ENCODE data around the gene STAT6. TPM values are rescaled to one million over a fixed set of nuclear protein-coding genes. Genes with fewer than 3 reads are reported as not detected.
A peak's percentile ranks its signal among the peaks of the same experiment; 100 is the strongest.

The STAT6 gene
- total RNA-seq, 1 experiment from 2014 or later, result 59.7 TPM

DNA sequence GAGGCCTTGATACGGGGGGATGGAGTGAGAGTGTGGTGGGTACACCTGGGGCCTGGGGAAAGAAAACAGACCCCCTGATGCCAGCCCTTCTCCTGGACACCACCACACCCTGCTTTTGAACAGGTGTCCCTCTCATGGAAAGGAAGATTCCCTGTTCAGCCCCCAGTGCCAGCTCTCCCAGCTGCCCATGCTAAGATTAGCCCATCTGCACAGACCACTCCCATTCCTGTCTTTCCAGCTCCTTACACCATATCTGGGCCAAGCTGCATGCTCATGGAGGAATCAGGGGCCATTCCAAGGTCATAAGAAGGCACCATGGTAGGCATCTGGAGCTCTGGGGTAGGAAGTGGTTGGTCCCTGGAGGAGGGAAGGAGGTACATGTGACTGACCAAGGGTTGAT lies 12.6 kb downstream of the STAT6 start:
- Histone ChIP-seq H3K9me3 (no peaks in the 10 kb centered on the region), H3K36me3 (peaks cover 25% of the 10 kb centered on the region), H3K27me3 (no peaks in the 10 kb centered on the region), H3K4me3 (no peak overlapping the region)
- DNase-seq, result no peak

DNA sequence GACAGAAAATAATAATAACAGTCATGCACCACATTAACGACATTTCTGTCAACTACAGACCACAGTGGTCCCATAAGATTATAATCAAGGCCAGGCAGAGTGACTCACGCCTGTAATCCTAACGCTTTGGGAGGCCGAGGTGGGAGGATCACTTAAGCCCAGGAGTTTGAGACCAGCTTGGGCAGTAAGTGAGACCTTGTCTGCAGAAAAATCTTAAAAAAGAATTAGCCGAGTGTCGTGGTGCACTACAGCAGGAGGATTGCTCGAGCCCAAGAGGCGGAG lies 13.7 kb downstream of the STAT6 start:
- DNase-seq, result no peak
- no peaks in the 10 kb centered on the region for H3K9me3 ChIP-seq
- no peak overlapping the region for H3K4me3 ChIP-seq
- H3K27me3 ChIP-seq, result no peaks in the 10 kb centered on the region
- peaks cover 32% of the 10 kb centered on the region for H3K36me3 ChIP-seq

DNA sequence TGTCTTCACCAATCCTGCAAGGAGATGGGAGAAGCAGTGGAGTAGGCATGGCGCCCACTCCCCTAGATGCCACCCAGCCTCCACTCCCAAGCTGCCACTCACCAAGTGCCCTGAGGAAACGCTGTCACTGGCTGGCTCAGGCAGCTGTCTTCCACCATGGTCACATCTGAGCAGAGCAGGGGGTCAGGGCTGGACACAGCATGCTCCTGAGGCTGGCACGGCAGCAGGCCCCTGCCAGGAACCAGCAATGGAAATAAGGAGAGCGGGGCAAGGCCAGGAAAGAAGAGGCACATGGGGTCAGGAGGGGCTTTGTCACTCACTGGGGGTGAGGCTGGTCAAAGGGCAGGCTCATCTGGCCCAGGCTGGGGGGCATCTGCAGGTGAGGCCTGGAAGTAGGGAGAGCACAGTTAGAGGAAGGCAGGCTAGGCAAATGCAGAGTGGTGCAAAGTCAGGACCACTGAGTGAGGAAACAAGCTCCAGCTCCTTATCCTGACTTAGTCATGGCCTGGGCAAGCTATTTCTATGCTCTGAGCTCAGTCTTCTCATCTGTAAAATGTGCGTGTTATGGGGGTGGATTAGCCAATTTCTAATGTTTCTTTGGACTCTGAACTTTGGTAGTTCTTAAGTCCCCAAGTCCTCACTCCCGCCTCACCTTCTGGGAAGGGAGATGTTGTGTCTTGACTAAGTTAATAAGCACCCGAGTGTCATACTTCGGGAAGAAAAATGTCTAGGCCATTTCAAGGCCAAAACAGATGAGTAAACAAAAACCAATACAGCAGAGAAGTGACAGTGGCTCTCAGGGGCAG lies 14.2 kb downstream of the STAT6 start:
- no peaks in the 10 kb centered on the region for H3K27me3 ChIP-seq
- no peak for DNase-seq
- H3K4me3 ChIP-seq, result no peak overlapping the region
- no peaks in the 10 kb centered on the region for H3K9me3 ChIP-seq
- H3K36me3 ChIP-seq, result peaks cover 36% of the 10 kb centered on the region

DNA sequence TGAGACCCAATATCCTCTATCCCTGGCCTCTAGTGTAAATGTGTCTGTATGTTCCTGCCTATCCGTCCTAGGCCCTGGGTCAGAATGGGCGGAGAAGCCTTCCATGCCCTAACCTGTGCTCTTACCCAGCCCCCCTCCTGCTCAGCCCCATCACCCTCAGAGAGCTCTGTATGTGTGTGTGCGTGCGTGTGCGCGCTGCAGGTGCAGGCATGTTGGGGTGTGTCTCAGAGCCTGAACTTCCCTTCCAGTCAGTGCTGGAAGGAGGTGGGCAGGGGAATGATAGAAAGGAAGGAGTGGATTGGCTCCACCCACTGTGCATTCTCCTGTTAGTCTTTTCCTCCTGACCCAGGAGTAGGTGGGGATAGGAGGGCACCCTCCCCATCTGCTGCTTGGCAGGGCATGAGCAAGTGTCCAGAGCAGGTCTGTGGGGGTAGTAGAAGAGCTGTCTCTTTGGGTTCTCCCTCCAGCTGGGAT lies 15.0 kb downstream of the STAT6 start:
- Histone ChIP-seq H3K36me3 (peaks cover 44% of the 10 kb centered on the region), H3K27me3 (no peaks in the 10 kb centered on the region), H3K4me3 (no peak overlapping the region), H3K9me3 (no peaks in the 10 kb centered on the region)
- DNase-seq, result peak; percentile 45

DNA sequence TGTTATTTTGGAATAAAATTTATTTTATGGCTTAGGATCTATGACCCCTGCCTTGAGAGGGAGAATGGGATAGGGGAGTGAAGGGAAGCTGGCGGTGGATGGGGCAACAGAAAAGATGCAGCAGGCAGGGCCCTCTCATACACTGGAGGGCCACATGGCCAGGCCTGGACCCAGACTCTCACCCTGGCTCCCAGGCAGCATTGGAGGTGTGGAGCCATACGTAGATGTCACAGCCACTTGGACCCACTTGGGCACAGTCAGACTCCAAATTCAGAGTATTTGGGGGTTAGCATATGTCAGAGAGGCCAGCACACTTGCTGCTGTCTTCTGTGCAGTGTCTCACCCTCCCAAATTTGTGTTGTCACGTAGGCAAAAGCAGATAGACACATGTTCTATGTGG lies 15.7 kb downstream of the STAT6 start:
- Histone ChIP-seq H3K4me3 (no peak overlapping the region), H3K9me3 (no peaks in the 10 kb centered on the region), H3K27me3 (no peaks in the 10 kb centered on the region), H3K36me3 (peaks cover 51% of the 10 kb centered on the region)
- DNase-seq, result no peak

DNA sequence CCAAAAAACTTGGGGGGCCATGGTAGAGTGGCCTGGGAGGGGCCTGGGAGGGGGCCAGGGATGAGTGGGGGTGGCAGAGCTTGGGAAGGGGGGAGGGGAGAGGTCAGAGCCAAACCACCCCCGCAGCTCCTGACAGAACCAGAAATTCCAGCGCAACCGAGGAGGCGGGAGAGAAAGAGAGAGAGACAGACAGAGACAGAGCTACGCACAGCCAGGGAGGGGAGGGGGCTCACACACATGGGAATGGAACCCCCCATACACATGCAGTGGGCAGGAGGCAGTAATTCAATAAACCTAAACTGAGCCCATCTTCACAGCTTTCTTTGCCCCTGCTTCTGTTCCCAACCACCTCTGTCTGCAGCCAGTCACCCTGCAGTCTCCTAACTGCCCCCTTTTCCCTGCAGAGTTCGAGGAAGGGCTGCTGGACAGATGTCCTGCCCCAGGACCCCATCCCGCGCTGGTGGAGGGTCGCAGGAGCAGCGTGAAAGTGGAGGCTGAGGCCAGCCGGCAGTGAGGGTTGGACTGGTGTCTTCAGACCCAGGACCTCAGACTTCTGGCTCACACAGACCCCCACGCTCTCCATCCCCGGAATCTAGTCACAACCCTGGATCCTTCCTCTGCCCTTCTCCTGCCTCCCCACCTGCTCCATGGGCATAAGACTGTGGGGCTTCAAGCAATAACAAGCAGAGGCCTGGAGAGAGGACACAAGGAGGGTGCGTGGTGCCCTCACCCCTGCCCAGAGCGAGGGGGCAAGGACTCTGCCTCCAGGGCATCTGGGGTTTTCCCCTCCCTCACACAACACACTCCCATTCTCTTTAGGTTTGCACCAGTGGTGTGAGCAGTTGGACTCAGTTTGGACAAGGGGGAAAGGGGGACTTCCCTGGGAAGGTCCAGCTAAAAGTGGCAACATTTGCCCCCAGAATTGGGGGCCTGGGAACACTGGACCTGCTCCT lies 16.7 kb downstream of the STAT6 start:
- no peak overlapping the region for H3K4me3 ChIP-seq
- H3K27me3 ChIP-seq, result no peaks in the 10 kb centered on the region
- H3K9me3 ChIP-seq, result no peaks in the 10 kb centered on the region
- no peak for DNase-seq
- peaks cover 58% of the 10 kb centered on the region for H3K36me3 ChIP-seq

DNA sequence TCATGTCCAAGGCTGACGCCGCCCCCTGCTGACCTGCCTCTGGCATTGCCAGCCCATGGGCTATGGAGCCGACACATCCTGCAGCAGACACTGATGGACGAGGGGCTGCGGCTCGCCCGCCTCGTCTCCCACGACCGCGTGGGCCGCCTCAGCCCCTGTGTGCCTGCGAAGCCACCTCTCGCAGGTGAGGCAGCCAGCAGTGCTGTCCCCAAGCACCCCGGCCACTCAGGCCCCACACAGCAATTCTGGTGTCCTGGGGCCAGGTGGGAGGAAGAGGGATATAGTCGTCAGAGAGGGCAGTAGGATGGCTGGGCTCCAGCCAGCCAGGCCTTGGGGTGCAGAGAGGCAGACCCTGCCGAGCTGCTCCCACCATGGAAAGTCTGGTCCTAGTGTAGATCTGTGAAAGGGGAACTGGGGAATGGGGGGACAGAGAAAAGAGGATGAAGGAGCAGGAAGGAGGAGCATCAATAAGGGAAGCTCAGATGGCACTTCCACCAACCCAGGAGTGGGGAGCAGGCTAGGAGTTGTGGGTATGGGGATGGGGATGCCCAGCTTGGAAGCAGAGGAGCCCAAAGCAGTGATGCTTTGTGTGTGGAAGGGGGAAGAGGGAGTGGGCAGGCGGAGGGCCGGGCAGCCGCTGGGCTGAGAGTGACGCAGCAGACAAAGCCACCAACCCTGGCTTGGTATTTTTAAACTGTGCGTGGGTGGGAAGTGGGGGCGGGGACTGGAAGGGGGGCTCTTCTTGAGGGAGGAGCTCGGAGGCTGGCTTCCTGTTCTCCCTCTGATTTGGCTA lies 17.6 kb downstream of the STAT6 start:
- no peak overlapping the region for H3K4me3 ChIP-seq
- H3K36me3 ChIP-seq, result peaks cover 58% of the 10 kb centered on the region
- no peaks in the 10 kb centered on the region for H3K9me3 ChIP-seq
- peak; percentile 35 for DNase-seq
- no peaks in the 10 kb centered on the region for H3K27me3 ChIP-seq

DNA sequence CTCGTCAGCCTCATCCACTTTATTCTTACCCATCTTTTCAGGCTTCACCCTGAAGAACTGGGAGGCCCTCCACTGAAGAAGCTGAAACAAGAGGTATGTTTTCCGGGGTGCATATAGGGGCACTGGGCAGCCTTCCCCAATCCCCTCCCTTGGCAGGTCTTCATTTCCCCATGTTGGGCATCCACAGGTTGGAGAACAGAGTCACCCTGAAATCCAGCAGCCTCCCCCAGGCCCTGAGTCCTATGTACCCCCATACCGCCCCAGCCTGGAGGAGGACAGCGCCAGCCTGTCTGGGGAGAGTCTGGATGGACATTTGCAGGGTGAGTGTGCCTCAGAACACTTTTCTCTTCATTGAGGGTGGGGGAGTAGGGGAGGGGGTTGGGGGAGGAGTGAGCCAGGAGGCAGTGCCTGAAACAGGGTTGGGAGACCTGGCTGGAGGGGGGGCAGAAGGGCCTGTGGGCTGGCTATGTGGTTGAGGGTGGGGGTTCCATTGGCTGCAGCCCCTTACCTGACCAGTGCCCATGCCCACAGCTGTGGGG lies 18.2 kb downstream of the STAT6 start:
- Histone ChIP-seq H3K36me3 (peaks cover 58% of the 10 kb centered on the region), H3K4me3 (no peak overlapping the region), H3K9me3 (no peaks in the 10 kb centered on the region), H3K27me3 (no peaks in the 10 kb centered on the region)
- DNase-seq, result no peak

DNA sequence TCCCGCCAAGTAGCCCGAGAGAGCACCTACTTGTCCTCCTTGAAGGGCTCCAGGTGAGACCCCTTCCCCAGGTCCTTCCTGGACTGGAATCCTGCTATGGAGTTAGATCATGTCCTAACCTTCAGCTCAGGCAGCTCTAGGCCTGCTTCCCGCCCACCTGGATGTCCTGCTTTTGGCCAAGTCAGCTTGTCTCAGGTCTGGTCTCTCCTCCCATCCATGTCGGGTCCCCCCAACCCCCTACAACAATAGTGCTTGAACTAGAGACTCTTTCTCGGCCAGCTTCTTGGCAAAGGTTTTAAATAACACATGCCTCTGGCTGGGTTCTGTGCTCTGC lies 18.7 kb downstream of the STAT6 start:
- H3K4me3 ChIP-seq, result no peak overlapping the region

DNA sequence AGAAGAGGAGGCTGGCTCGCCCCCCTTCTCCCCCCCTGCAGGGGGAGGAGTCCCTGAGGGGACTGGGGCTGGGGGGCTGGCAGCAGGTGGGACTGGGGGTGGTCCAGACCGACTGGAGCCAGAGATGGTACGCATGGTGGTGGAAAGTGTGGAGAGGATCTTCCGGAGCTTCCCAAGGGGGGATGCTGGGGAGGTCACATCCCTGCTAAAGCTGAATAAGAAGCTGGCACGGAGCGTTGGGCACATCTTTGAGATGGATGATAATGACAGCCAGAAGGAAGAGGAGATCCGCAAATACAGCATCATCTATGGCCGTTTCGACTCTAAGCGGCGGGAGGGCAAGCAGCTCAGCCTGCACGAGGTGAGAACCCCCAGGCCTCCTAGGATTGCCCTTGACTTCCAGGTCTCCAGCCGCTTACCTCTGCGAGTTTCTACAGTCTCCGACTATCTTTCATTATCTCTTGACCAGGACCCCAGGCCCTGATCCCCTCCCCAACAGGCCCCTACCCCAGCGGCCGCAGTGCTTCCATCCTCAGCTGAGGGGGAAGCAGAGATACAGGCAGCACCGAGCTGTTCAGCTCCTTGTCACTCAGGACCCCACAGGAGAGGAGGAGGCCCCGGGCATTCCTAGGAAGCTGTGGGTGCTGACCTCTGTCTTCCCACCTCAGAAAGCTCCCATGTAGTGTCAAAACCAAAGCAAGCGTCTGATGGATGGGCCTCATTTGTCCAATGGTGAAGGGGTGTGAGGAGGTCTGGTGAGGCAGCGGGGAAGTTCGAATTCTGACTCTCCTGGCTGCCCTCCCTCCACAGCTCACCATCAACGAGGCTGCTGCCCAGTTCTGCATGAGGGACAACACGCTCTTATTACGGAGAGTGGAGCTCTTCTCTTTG lies 19.3 kb downstream of the STAT6 start:
- DNase-seq, result no peak
- no peak overlapping the region for H3K4me3 ChIP-seq
- H3K36me3 ChIP-seq, result peaks cover 54% of the 10 kb centered on the region
- H3K9me3 ChIP-seq, result no peaks in the 10 kb centered on the region
- H3K27me3 ChIP-seq, result no peaks in the 10 kb centered on the region

More for the DNA sequence above, 18.7 kb downstream of the STAT6 start:
- Histone ChIP-seq H3K9me3 (no peaks in the 10 kb centered on the region), H3K27me3 (no peaks in the 10 kb centered on the region), H3K36me3 (peaks cover 58% of the 10 kb centered on the region)
- DNase-seq, result no peak

DNA sequence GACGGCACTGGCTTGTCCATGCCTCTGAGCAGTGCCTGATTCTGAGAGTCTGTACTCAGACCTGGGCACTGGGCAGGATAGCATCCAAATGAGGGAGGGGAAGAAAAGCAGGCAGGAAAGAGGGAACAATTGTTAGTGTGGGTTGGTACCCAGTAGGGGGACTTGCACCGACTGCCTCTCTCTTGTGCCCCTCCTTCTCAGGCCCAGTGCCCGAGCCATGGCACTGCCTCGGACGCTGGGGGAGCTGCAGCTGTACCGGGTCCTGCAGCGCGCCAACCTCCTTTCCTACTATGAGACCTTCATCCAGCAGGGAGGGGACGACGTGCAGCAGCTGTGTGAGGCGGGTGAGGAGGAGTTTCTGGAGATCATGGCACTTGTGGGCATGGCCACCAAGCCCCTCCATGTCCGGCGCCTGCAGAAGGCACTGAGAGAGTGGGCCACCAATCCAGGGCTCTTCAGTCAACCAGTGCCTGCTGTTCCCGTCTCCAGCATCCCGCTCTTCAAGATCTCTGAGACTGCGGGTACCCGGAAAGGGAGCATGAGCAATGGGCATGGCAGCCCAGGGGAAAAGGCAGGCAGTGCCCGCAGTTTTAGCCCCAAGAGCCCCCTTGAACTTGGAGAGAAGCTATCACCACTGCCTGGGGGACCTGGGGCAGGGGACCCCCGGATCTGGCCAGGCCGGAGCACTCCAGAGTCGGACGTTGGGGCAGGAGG lies 20.1 kb downstream of the STAT6 start:
- peaks cover 54% of the 10 kb centered on the region for H3K36me3 ChIP-seq
- H3K4me3 ChIP-seq, result peak overlapping the region; percentile 93
- H3K9me3 ChIP-seq, result no peaks in the 10 kb centered on the region
- H3K27me3 ChIP-seq, result no peaks in the 10 kb centered on the region
- DNase-seq, result no peak

DNA sequence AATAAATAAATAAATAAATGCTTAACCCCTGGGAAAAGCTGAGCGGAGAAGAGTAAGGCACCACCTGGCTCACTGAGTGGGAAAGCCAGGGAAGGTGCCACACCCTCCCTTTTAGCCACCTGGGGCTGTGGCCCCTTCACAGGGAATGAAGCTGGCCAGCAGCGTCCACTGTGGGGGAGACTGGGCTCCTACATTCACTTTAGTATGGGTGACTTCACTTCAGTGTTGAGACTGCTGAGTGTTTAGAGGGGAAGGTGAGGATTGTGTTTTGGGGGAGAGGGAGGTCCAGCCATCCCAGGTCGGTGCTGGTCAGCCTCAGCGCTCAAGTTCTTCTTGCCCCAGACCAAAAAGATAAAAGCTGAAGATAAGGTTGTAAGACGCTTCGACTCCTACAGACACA lies 20.7 kb downstream of the STAT6 start:
- Histone ChIP-seq H3K9me3 (no peaks in the 10 kb centered on the region), H3K36me3 (peaks cover 54% of the 10 kb centered on the region), H3K4me3 (peak overlapping the region; percentile 93), H3K27me3 (no peaks in the 10 kb centered on the region)
- DNase-seq, result no peak

DNA sequence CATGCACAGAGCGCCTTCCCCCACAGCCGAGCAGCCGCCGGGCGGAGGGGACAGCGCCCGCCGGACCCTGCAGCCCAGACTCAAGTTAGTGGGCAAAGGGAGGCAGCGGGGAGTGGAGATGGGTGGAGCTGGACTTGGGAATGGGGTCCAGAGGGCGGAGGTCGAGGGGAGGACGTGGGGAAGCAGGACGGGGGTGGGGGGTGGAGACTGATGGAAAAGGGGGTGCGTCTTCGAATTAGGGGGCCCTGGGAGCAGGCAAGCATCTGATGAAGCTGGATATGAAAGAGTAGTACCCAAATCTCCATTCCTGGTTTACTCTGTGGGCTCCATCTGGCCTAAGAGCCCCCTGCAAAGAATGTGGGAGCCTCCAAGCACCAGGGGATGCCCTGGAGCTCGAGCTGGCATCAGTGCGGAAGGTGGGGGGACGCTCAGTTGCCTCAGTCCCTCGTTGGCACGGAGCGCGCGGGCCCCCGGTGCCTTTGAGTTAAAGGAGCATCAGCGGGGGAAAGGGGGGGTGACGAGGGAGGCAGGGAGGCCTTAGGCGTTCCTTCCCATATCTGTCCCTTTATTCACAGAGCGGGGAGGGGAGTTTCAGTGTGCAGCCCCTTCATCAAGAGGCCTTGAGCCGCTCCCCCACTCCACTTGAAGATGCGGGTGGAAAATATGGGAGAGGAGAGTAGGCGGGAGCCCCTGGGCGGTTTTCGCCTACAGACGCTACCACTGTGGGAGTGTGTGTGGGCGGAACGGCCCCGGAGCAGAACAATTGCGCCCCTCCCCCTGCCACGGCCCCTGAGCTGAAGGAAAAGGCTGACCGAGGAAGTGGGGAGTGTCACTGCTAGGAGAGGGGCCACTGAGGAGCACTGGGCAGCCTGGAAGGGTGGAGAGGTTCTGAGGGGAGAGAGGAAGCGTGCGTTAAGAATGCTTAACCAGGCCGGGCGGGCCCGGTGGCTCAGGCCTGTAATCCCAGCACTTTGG lies 21.6 kb downstream of the STAT6 start:
- Histone ChIP-seq H3K4me3 (peak overlapping the region; percentile 93), H3K27me3 (no peaks in the 10 kb centered on the region), H3K36me3 (peaks cover 45% of the 10 kb centered on the region), H3K9me3 (no peaks in the 10 kb centered on the region)
- peak; percentile 72 for DNase-seq
